HCT116 (cell line): ENCODE results near the gene AARSD1. TPM values are rescaled to one million over a fixed set of nuclear protein-coding genes. Genes with fewer than 3 reads are reported as not detected.

Experiments used
- ATAC-seq: fragments of 200-7000 bp; cut with Tn5 transposase; 2 replicates; pipeline ENCODE4 v1.9.1; 2020; ENCODE audit warnings: mild to moderate bottlenecking, moderate library complexity
- BruUV-seq: library from RNA; stranded (reverse); fragments of 400-500 nt; replicated peaks from 2 replicates; lab custom pipeline; 2021; lab: Mats Ljungman, UMichigan
- CTCF ChIA-PET: fragments of 300-600 bp; sonication (Branson Sonifier 250); formaldehyde crosslinking; loops from one replicate; lab custom pipeline; 2021; ENCODE audit warnings: antibody characterized with exemption; lab: Charles Lee
- POLR2A ChIA-PET: fragments of 300-600, 350-600 bp; sonication (Branson Sonifier 250); formaldehyde crosslinking; loops from one replicate; lab custom pipeline; 2021; ENCODE audit warnings: antibody characterized with exemption; lab: Charles Lee
- RAD21 ChIA-PET, 2 experiments: fragments of 300-600 bp; sonication (Branson Sonifier 250); formaldehyde crosslinking; loops; one replicate each; lab custom pipeline; 2023; ENCODE audit warnings: low total read pairs in 2 of 2; ENCODE audit not compliant: uncharacterized antibody in 2 of 2, unreplicated experiment in 2 of 2, low non-redundant PET in 1 of 2; lab: Charles Lee
- DNase-seq: peaks from one replicate; pipeline ENCODE4 v3.0.0-alpha.2; 2010; ENCODE audit warnings: low read depth, low spot score
- H2AFZ ChIP-seq: fragments of 200-600 bp; shearing (Covaris generic), sonication (generic); 2 replicates; pipeline ENCODE4 v1.6.1; 2017; ENCODE audit warnings: low read depth, mixed run types, mixed read lengths, antibody characterized with exemption, low read length; ENCODE audit not compliant: poor library complexity, severe bottlenecking
- H3K27ac ChIP-seq: 2 replicates; pipeline ENCODE4 v1.5.1; 2012; ENCODE audit warnings: low read depth, low read length
- H3K27me3 ChIP-seq: fragments of 200-600 bp; sonication (generic); 2 replicates; pipeline ENCODE4 v1.6.1; 2016; ENCODE audit warnings: mixed run types, low read length, mixed read lengths; ENCODE audit not compliant: insufficient read depth
- H3K36me3 ChIP-seq, 2 experiments: fragments of 200-500 bp in 1 of 2; fragments of 200-600 bp in 1 of 2; sonication (Bioruptor generic) in 1 of 2; sonication (generic) in 1 of 2; 2 replicates each; pipeline versions ENCODE4 v1.5.1 to v1.6.1; 2014 to 2016; ENCODE audit warnings: low read length in 2 of 2, inconsistent platforms in 1 of 2, mixed read lengths in 1 of 2, mixed run types in 1 of 2; ENCODE audit not compliant: insufficient read depth in 2 of 2, control insufficient read depth in 1 of 2
- H3K4me1 ChIP-seq, 2 experiments: fragments of 200-600 bp in 1 of 2; sonication (generic) in 1 of 2; 2 replicates each; pipeline versions ENCODE4 v1.5.1 to v1.6.1; 2012 to 2017; ENCODE audit warnings: low read length in 2 of 2, inconsistent platforms in 1 of 2, mild to moderate bottlenecking in 1 of 2, mixed read lengths in 1 of 2, mixed run types in 1 of 2, moderate library complexity in 1 of 2; ENCODE audit not compliant: insufficient read depth in 2 of 2, control insufficient read depth in 1 of 2
- H3K4me2 ChIP-seq: fragments of 200-600 bp; sonication (generic); 2 replicates; pipeline ENCODE4 v1.6.1; 2017; ENCODE audit warnings: mixed run types, low read length, mixed read lengths
- H3K4me3 ChIP-seq, 2 experiments: fragments of 200-600 bp in 1 of 2; sonication (generic) in 1 of 2; replicated peaks in 1 of 2; 2 replicates each; pipeline ENCODE4 v1.5.1; 2011 to 2016; ENCODE audit warnings: low read length in 2 of 2, control low read depth in 1 of 2, low read depth in 1 of 2, mild to moderate bottlenecking in 1 of 2, mixed read lengths in 1 of 2, mixed run types in 1 of 2
- H3K79me2 ChIP-seq: fragments of 200-600 bp; sonication (generic); 2 replicates; pipeline ENCODE4 v1.6.1; 2017; ENCODE audit warnings: mild to moderate bottlenecking, mixed run types, low read length, moderate library complexity, mixed read lengths; ENCODE audit not compliant: insufficient read depth
- H3K9ac ChIP-seq: fragments of 200-600 bp; sonication (generic); 2 replicates; pipeline ENCODE4 v1.6.1; 2016; ENCODE audit warnings: low read length, mixed read lengths
- H3K9me2 ChIP-seq: fragments of 200-600 bp; sonication (generic), shearing (Covaris generic); 2 replicates; pipeline ENCODE4 v1.6.1; 2017; ENCODE audit warnings: mixed run types, mild to moderate bottlenecking, moderate library complexity; ENCODE audit not compliant: insufficient read depth
- H3K9me3 ChIP-seq, 2 experiments: fragments of 200-500 bp in 1 of 2; fragments of 200-600 bp in 1 of 2; sonication (Bioruptor generic) in 1 of 2; sonication (generic) in 1 of 2; 2 replicates each; pipeline ENCODE4 v1.6.1; 2014 to 2017; ENCODE audit warnings: low read length in 2 of 2, mixed read lengths in 2 of 2, inconsistent platforms in 1 of 2, low read depth in 1 of 2, mild to moderate bottlenecking in 1 of 2, mixed run types in 1 of 2, moderate library complexity in 1 of 2; ENCODE audit not compliant: control insufficient read depth in 1 of 2, insufficient read depth in 1 of 2
- H4K20me1 ChIP-seq: fragments of 200-600 bp; sonication (generic), shearing (Covaris generic); 2 replicates; pipeline ENCODE4 v1.6.1; 2017; ENCODE audit warnings: mixed run types, mild to moderate bottlenecking, moderate library complexity; ENCODE audit not compliant: insufficient read depth
- ATF3 ChIP-seq: IDR thresholded peaks from 2 replicates; pipeline ENCODE4 v1.6.1; 2012
- CBX3 ChIP-seq: IDR thresholded peaks from 2 replicates; pipeline ENCODE4 v1.6.1; 2012; ENCODE audit warnings: low read depth
- CEBPB ChIP-seq: IDR thresholded peaks from 2 replicates; pipeline ENCODE4 v1.6.1; 2012; ENCODE audit warnings: low read depth
- CTCF ChIP-seq, 3 experiments: fragments of 200-600 bp in 1 of 3; sonication (generic) in 1 of 3; IDR thresholded peaks in 2 of 3; conservative IDR thresholded peaks in 1 of 3; 2 replicates each; pipeline ENCODE4 v1.5.1; 2012 to 2017; ENCODE audit warnings: low read depth in 2 of 3, low read length in 2 of 3, antibody characterized with exemption in 1 of 3, borderline replicate concordance in 1 of 3, control low read depth in 1 of 3, mild to moderate bottlenecking in 1 of 3, mixed read lengths in 1 of 3, mixed run types in 1 of 3, moderate library complexity in 1 of 3; ENCODE audit not compliant: insufficient read depth in 1 of 3
- EGR1 ChIP-seq: IDR thresholded peaks from 2 replicates; pipeline ENCODE4 v1.6.1; 2012; ENCODE audit warnings: low read depth
- EZH2 ChIP-seq: fragments of 200-600 bp; sonication (generic); IDR thresholded peaks from 2 replicates; pipeline ENCODE4 v1.6.1; 2017; ENCODE audit warnings: antibody characterized with exemption, mixed run types
- EZH2phosphoT487 ChIP-seq: fragments of 200-600 bp; IDR thresholded peaks from 2 replicates; pipeline ENCODE4 v1.6.1; 2018; ENCODE audit warnings: antibody characterized with exemption, borderline replicate concordance
- JUND ChIP-seq: IDR thresholded peaks from 2 replicates; pipeline ENCODE4 v1.6.1; 2012
- MAX ChIP-seq: IDR thresholded peaks from 2 replicates; pipeline ENCODE4 v1.6.1; 2012
- POLR2A ChIP-seq: IDR thresholded peaks from 2 replicates; pipeline ENCODE4 v1.7.0; 2011; ENCODE audit warnings: borderline replicate concordance; ENCODE audit not compliant: insufficient read depth, insufficient read length; ENCODE audit errors: extremely low read depth
- POLR2AphosphoS5 ChIP-seq: IDR thresholded peaks from 2 replicates; pipeline ENCODE4 v1.6.1; 2011; ENCODE audit warnings: mild to moderate bottlenecking, low read depth, low read length, moderate library complexity
- RAD21 ChIP-seq: IDR thresholded peaks from 2 replicates; pipeline ENCODE4 v1.6.1; 2012; ENCODE audit warnings: low read depth, mild to moderate bottlenecking
- REST ChIP-seq: IDR thresholded peaks from 2 replicates; pipeline ENCODE4 v1.6.1; 2012; ENCODE audit warnings: low read depth
- SIN3A ChIP-seq: IDR thresholded peaks from 2 replicates; pipeline ENCODE4 v1.6.1; 2012; ENCODE audit warnings: low read depth
- SP1 ChIP-seq: IDR thresholded peaks from 2 replicates; pipeline ENCODE4 v1.6.1; 2012; ENCODE audit warnings: low read depth
- SRF ChIP-seq: IDR thresholded peaks from 2 replicates; pipeline ENCODE4 v1.6.1; 2012; ENCODE audit warnings: low read depth
- TCF7L2 ChIP-seq: IDR thresholded peaks from 2 replicates; pipeline ENCODE4 v1.7.0; 2011; ENCODE audit warnings: borderline replicate concordance, inconsistent platforms; ENCODE audit not compliant: insufficient read depth, insufficient read length; ENCODE audit errors: extremely low read depth
- ZNF274 ChIP-seq: fragments of 200-500 bp; sonication (Bioruptor generic); IDR thresholded peaks from 2 replicates; pipeline ENCODE4 v1.6.1; 2014; ENCODE audit warnings: mild to moderate bottlenecking, low read depth, low read length, inconsistent platforms
- intact Hi-C: fragments of 100-400 bp; cut with micrococcal nuclease; formaldehyde crosslinking; loops from 2 replicates; pipeline ENCODE4 v1.10.0; 2022
- total RNA-seq: library from RNA; stranded (reverse); gene quantifications from one replicate; pipeline ENCODE4 v1.2.1, GENCODE V29; 2021; ENCODE audit not compliant: unreplicated experiment

AARSD1 gene
- total RNA-seq, 1 experiment from 2014 or later, result 65.9 TPM

- TF ChIP-seq CTCF (IDR thresholded peaks at IDR 0.05 in 2 of 3, conservative IDR thresholded peaks at IDR 0.05 in 1 of 3; ENCODE audit: borderline replicate concordance in 1 of 3, insufficient read depth in 1 of 3, low read depth in 2 of 3, low read length in 2 of 3), result no peak
- no peak for TF ChIP-seq SIN3A
- no peak for TF ChIP-seq ATF3
- no peak for TF ChIP-seq EZH2phosphoT487
- TF ChIP-seq EGR1, result no peak
- TF ChIP-seq TCF7L2, result no peak
- TF ChIP-seq SRF, result no peak
- no peak for TF ChIP-seq POLR2A
- TF ChIP-seq EZH2, result no peak
- no peak for TF ChIP-seq CEBPB
- no peak for TF ChIP-seq ZNF274
- no peak for TF ChIP-seq REST
- TF ChIP-seq MAX, result no peak
- TF ChIP-seq CBX3, result no peak
- no peak for TF ChIP-seq SP1
- no peak for TF ChIP-seq POLR2AphosphoS5
- no peak for TF ChIP-seq RAD21
- TF ChIP-seq JUND, result no peak
- TF ChIP-seq, all 23 proteins: peak for 0
Measured at GRCh38 chr17:42971589-42971988, 7.3 kb upstream of the AARSD1 start.

More at GRCh38 chr17:42971589-42971988, 7.3 kb upstream of the AARSD1 start:
- H3K27ac ChIP-seq, result no peak overlapping the region
- DNase-seq, result no peak
- BruUV-seq, result no TSS peak
- CTCF ChIA-PET, result no interaction called here
- POLR2A ChIA-PET, result no interaction called here
- H3K9me2 ChIP-seq, result no peaks in the 10 kb centered on the region
- no peak overlapping the region for H3K4me3 ChIP-seq
- H3K9ac ChIP-seq, result no peak overlapping the region
- no peaks in the 10 kb centered on the region for H3K36me3 ChIP-seq
- no peaks in the 10 kb centered on the region for H3K79me2 ChIP-seq
- peaks cover 1 to 8% of the 10 kb centered on the region in 2 experiments for H3K4me1 ChIP-seq
- no peak for ATAC-seq
- H3K4me2 ChIP-seq, result no peak overlapping the region
- H3K9me3 ChIP-seq, result no peaks in the 10 kb centered on the region
- H4K20me1 ChIP-seq, result no peaks in the 10 kb centered on the region
- H2AFZ ChIP-seq, result no peak overlapping the region
- intact Hi-C loops, result no loop called here
- RAD21 ChIA-PET, result no interaction called here
- H3K27me3 ChIP-seq, result no peaks in the 10 kb centered on the region
